Measurements from ENCODE around the gene SPATA6.
"Not testable (repeated sequence)": the region's sequence is repeated elsewhere in the genome, so short reads cannot be mapped to it uniquely, and the experiment has no call there.

The SPATA6 gene

DNA sequence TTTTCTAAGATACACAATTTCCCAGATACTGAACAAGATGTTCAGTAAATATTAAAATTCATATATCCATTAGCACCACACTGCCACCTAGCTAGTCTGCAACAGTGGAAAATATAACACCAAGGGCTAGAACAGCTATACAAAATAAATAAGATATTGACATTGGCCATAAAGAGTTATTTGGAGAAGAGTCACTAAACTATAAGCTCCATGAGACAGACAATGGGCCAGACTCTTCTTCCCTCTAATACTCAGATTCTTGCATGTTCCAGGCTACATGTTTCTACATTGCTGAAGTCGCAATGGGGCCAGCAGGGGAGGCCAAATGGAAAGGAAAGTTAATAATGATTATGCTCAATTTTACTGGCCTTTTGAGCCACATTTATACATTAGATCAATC lies 21.5 kb downstream of the SPATA6 start:
- DNase-seq, result no peak

DNA sequence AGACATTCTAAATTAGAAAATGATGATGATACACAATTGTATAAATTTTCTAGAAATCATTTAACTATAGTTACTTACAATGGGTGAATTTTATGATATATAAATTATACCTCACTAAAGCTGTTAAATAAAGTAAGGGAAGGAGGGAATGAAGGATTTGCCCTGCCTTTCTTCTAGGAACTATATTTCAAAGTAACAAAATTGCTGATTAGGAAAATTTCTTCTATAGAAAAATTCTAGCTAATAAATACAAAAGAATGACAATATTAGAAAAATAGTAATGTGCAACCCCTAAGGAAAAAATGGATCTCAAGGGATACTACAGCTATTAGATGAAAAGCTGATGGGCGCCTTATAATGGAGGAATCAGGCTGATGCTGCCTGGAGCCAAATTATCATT lies 23.1 kb downstream of the SPATA6 start:
- DNase-seq, result no peak

DNA sequence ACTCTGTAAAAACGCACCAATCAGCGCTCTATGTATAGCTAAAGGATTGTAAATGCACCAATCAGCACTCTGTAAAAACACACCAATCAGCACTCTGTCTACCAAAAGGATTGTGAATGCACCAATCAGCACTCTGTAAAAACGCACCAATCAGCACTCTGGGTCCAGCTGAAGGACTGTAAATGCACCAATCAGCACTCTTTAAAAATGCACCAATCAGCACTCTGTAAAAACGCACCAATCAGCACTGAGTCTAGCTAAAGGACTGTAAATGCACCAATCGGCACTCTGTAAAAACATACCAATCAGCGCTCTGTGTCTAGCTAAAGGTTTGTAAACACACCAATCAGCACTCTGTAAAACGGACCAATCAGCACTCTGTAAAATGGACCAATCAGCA lies 27.8 kb downstream of the SPATA6 start:
- DNase-seq, result not testable (repeated sequence)

DNA sequence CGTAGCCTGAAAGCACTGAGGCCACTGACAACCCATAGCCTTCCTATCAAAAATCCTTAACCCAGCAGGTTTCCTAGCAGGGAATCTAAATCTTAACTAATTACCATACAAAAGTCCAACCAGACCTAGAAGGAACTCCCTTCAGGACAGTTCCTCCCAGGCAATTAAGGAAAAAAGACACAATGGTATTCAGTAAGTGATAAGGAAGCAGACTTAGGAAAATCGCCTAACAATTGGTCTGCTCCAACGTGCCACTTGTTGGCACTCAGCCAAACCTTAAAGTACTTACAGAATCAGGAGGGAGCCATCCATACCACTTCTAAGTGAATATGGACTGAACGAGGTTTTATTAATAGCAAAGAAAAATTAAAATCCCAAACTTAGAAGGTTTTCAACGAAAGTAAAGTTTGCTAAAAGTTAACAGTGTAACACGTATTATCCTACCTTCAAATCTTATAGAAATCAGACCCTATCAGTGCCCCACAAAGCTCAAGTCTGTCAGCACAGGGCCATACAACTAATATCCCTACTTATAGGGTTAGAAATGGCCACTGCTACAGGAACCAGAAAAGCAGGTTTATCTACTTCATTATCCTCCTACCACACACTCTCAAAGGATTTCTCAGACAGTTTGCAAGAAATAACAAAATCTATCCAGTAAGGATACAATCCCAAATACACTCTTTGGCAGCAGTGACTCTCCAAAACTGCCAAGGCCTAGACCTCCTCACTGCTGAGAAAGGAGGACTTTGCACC lies 29.0 kb downstream of the SPATA6 start:
- DNase-seq, result no peak

DNA sequence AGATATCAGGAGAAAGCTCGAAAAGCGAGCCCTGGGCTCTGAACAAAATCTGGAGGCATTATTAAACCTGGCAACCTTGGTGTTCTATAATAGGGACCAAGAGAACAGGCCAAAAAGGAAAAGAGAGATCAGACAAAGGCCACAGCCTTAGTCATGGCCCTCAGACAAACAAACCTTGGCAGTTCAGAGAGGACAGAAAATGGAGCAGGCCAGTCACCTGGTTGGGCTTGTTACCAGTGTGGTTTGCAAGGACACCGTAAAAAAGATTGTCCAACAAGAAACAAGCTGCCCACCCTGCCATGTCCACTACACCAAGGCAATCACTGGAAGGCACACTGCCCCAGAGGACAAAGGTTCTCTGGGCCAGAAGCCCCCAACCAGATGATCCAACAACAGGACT lies 31.2 kb downstream of the SPATA6 start:
- DNase-seq, result not testable (repeated sequence)

DNA sequence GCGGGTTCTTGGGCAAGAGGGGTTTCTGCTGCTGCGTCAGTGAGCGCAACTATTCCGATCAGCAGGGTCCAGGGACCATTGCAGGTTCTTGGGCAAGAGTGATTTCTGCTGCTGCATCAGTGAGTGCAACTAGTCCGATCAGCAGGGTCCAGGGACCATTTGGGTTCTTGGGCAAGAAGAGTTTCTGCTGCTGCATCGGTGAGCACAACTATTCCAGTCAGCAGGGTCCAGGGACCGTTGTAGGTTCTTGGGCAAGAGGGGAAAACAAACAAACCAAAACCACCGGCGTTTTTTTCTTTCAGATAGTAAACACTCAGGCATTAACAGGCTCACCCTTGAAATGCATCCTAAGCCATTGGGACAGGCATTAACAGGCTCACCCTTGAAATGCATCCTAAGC lies 32.6 kb downstream of the SPATA6 start:
- DNase-seq, result no peak

DNA sequence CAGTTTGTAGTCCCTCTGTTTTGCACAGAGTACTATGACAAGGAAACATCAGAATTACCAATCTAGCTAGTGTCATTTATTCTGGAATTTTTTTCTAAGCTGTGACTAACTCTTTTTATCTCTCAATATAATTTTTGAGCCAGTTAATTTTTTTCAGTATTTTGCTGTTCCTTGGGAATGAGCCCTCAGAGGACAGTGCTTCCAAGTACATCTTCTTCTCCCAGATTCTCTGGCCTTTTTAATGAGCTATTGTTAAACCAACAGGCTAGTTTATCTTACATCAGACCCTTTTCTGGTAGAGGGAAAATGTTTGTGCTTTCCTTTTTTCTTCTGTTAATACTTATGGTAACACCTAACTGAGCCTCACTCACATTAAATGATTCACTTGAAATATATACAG lies 34.6 kb downstream of the SPATA6 start:
- not testable (repeated sequence) for DNase-seq

DNA sequence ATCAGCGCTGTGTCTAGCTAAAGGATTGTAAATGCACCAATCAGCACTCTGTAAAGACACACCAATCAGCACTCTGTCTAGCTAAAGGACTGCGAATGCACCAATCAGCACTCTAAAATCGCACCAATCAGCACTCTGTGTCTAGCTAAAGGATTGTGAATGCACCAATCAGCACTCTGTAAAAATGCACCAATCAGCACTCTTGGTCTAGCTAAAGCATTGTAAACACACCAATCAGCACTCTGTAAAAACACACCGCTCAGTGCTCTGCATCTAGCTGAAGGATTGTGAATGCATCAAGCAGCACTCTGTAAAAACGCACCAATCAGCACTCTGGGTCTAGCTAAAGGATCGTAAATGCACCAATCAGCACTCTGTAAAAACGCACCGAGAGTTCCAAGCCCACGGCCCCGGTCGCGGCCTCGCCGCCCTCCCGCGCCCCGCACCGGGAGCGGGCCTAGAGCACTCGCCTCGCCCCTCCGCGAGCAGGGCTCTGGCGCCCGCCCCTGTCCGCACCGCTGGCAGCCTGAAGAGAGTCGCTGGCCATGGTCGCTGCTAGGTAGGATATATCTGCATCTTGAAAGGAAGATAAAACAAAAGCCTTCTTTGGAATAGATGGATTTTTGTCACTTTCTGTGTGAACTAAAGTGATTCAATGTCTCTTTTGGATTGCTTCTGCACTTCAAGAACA lies 36.5 kb downstream of the SPATA6 start:
- DNase-seq, result not testable (repeated sequence)

DNA sequence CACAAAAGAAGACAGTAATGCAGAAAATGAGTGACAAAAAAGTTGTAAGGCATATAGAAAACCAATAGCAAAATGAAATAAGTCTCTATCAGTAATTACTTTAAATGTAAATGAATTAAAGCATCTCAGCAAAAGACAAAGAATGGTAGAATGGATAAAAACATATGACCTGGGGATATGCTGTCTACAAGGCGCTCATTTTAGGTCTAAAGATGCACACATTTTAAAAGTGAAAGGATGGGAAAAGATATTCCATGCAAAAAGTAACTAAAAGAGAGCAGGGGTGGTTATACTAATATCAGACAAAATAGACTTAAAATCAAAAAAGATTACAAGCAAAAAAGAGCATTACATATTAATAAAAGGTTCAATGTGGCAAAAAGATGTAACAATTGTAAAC lies 41.2 kb downstream of the SPATA6 start:
- DNase-seq, result no peak

DNA sequence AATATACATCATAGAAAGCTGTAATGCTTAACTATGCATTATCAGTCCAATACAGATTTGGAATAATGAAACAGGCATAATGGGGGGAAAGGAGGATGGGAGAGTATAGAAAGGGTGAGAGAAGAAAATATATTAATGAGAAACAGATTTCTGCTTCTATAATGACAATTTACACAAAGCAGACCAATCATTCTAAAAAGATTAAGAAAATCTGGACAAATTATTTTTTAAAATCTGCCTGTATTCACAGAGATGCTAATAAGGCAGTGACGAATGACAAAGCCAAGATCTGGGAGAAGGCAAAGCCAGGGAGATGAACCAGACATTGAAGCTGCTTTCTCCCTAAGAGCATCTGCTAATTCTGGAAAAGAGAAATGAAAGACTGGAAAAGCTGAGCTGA lies 50.0 kb downstream of the SPATA6 start:
- no peak for DNase-seq

DNA sequence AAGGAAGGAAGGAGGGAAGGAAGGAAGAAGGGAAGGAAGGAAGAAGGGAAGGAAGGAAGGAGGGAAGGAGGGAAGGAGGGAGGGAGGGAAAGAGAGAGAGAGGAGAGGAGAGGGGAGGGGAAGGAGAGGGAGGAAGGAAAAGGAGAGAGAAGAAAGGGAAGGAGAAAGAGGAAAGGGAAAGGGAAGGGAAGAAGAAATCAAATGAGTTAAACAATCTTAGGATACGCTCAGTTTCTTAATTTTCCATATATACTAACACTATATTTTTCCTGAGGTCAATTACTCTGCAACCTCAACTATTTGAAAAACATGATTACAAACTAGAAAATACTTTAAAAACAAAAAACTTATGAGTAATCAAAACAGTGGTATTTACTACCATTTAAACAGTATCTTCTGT lies 53.3 kb downstream of the SPATA6 start:
- no peak for DNase-seq

DNA sequence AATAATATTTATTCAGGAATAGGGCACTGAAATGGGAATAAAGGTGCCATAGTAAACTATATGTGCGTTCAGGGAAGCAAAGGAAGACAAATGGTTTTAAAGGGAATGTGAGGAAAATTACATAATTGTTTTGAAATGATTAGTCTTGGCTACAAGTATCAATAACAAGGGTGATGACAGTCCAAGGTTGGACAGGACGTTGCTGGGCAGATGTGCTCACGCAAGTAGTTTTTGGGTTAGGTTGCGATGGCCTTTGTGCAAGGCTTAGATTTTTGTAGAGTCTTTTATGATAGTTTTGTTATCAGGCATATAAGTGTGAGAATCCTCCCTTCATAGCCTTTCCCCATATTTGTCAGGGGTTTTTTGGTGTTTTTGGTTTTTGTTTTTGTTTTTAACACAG lies 57.0 kb downstream of the SPATA6 start:
- DNase-seq, result no peak

DNA sequence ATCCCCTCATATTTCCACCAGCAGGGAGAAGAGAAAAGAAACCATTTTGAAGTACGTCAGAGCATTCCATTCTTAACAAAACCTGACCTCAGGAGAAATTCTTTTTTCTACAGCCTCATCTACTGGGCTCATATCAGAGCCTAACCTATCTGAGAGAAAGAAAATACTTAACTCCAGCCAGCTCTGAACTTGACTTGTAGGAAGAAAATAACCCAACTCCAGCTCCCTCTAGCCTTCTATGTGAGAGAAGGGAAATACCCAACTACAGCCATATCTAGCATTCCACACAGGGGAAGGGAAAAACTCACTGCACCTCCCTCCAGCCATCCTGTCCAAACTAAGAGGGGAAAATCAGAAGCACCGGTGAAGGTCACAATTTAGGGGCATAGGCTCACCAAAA lies 57.7 kb downstream of the SPATA6 start:
- DNase-seq, result no peak

DNA sequence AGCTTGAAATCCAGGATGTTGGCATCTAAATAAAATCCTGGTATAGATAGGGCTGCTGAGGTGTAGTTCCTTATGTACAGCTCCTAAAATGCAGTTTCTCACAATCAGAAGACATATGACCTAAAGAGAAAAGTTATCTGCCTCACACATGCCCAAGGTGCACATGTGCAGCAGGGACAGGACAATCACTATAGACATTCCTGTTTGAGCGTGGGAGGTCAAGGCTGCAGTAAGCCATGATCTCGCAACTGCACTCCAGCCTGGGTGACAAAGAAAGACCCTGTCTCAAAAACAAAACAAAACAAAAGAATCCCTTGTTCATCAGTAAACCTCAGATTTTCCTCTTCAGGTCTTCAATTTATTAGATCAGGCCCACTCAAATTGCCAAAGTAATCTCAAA lies 66.1 kb downstream of the SPATA6 start:
- no peak for DNase-seq

DNA sequence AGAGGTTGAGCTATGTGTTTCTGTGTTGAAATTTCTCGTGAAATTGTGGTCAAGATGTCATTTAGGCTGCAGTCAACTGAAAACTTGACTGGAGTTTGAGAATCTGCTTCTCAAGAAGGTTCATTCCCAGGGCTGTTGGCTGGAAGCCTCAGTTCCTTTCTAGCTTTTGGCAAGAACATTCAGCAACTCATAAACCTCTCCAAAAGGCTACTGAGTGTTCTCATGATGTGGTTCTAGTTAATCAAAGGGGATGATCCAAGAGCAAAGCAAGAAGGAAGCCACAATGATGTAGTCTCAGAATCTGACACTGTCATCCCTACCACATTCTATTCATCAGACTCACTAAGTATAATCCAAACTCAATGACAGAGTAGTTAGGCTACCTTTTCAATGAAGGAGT lies 66.6 kb downstream of the SPATA6 start:
- DNase-seq, result no peak

DNA sequence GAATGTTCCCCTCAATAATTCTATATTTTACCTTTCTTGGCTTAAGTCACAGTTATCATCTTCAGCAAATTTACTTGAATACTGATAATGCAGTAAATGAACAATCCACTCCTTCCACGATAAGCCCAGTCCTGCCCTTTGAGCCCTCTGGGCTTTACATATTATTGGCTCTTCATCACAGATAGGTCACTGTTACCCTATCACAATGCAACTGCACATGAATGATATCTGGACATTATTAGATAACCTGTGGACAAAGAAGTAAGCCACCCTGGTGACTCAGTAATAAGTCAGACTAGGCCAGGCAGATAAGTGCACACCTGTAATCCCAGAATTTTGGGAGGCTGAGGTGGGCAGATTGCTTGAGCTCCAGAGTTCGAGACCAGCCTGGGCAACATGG lies 69.4 kb downstream of the SPATA6 start:
- no peak for DNase-seq

DNA sequence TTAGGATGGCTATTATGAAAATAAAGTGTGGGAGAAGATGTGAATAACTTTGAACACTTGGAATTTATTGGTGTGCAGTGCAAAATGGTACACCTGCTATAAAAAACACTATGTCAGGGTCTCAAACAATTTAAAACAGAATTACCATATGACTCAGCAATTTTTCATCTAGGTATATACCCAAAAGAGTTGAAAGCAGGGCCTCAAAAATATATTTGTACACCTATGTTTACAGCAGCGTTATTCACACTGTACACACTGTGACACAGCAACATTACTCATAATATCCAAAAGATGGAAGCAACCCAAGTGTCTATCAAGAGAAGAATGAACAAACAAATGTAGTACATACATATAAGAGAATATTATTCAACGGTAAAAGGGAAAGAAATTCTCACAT lies 75.8 kb downstream of the SPATA6 start:
- no peak for DNase-seq

DNA sequence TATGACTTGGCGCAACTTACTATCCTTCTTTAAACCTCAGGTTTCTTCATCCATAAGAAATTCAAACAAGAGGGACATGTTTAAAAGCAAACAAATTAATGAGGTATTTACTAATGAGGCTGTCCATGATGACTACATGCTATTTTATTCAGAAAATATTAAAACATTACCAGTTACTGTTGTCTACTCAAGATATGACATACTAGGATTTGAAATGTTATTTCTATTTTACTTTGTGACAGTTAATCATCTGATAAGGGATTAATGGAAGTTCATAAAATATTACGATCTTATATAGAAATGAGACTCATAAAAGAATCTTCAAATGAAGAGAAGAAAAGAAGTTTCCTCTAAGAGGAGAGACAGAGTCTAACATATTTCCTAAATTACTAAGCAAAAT lies 80.1 kb downstream of the SPATA6 start:
- no peak for DNase-seq

DNA sequence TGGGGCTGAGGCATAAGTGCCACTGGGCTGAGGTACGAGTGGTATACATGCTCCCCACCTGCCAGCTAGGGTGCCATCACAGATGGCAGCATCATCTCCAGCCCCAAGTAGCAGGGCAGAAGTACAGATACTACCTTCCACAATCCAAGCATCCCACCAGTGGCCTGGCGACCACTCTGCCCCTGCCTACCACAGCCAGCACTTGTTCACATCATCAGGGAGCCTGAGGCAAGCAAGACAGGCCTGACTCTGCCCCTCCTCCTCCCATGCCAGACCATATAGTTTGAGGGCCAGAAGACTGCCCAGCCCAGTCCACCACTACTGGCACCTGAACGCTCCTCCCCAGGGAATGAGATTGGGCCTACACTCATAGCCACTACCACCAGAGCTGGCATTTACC lies 84.6 kb downstream of the SPATA6 start:
- no peak for DNase-seq

DNA sequence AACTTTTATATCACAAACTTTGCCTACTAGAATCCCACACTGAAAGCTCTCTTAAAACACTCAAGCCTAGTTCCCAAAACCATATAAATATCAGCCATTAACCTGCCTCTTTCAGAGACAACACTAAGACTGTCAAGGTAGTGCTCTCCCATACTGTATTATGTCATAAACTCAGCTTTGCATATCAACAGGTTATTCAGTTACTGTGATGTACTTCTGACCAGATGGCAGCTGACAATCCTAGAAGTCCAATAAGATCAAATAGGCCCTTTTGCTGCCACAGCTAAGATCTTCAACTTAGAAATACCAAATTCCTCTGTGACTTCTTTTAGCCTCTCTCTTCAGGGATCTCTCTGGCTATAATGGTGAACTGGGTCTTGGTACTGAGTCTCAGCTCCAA lies 97.2 kb downstream of the SPATA6 start:
- DNase-seq, result no peak

DNA sequence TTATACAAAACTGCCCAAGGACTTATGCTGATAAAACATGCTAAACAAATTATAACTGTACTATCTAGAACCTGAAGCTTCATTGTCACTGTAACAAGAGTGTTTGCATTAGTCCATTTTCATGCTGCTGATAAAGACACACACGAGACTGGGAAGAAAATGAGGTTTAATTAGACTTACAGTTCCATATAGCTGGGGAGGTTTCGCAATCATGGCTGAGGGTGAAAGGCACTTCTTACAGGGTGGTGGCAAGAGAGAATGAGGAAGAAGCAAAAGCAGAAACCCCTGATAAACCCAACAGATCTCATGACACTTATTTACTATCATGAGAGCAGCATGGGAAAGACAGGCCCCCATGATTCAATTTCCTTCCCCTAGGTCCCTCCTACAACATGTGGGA lies 100.4 kb downstream of the SPATA6 start:
- DNase-seq, result no peak

DNA sequence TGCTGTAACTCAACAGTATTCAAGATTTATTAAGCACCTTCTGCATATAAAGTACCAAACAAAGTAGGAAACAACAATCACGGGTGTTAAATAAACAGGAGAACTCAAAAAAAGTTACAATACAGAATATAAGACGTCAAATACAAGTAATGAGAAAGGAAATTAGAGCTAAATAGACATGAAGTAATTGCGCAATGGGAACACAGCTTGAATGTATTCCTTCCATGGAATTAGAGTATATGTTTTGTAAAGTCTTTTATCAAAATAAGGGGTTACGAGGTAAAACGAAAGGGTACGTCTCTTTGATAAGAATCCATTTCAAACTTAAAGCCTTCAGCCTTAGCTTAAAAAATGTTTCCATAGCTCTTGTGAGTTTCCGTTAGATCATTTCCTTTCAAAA lies 109.1 kb downstream of the SPATA6 start:
- DNase-seq, result no peak

DNA sequence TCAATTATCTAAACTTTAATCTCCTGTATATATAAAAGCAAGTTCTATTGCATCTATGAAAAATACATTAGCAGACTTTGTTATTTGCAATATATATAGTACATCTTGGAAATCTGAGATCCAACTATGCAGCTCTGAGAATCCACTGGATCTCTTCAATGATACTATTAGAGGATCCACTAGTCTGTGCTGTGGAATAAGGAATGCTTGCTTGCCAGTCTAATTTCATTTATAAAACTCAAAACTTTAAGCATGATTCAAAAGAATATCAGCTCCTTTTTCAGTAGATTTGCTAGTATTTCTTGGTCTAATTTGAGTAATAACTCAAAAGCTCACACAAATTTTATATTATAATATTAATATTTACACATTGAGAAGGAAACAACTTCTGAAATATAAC lies 115.1 kb downstream of the SPATA6 start:
- no peak for DNase-seq

DNA sequence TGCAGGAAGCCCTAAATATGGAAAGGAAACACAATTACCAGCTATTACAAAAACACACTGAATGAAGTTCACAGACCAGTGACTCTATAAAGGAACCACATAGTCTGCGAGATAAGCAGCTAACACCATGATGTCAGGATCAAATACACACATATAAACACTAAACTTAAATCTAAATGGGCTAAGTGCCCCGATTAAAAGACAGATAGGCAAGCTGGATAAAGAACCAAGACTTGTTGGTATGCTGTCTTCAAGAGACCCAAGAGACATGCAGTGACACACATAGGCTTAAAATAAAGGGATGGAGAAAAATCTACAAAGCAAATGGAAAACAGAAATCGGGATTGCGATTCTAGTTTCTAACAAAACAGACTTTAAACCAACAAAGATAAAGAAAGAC lies 127.6 kb downstream of the SPATA6 start:
- no peak for DNase-seq

DNA sequence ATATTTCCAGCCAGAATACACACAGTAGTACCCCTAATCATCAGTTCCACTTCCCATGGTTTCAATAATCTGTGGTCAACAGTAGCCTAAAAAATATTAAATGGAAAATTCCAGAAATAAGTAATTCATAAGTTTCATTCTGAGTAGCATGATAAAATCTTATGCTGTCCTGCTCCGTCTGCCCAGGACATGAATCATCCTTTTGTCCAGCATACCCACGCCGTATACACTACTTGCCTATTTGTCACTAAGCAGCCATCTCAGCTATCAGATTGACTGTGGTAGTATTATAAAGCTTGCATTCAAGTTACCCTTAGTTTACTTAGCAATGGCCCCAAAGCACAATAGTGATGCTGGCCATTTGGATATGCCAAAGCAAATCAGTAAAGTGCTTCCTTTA lies 130.8 kb downstream of the SPATA6 start:
- DNase-seq, result no peak

Data from SHP77 treated with DMSO at 0.1 percent for 48 hours (cell line).